HEK293 (cell line): ENCODE measurements around the gene ACTN4.
A peak's percentile ranks its signal among the peaks of the same experiment; 100 is the strongest.

Source experiments
- CTCF ChIA-PET: fragments of 350-600 bp; formaldehyde crosslinking; extraction: SDS; loops from one replicate; lab custom pipeline; 2021; ENCODE audit warnings: antibody characterized with exemption; lab: Yijun Ruan, JAX
- POLR2A ChIA-PET: fragments of 300-600 bp; formaldehyde crosslinking; extraction: SDS; loops from one replicate; lab custom pipeline; 2020; ENCODE audit warnings: antibody characterized with exemption, inconsistent platforms; lab: Yijun Ruan, JAX
- H3K27ac ChIP-seq: fragments of 200-500 bp; sonication (Bioruptor generic); 2 replicates; pipeline ENCODE4 v1.5.1; 2014; ENCODE audit warnings: low read depth, low read length, control low read depth, inconsistent platforms; ENCODE audit errors: extremely low read depth
- H3K36me3 ChIP-seq, 2 experiments: fragments of 200-500 bp in 1 of 2; sonication (Bioruptor generic) in 1 of 2; 1 replicate in 1 of 2; 2 replicates in 1 of 2; pipeline ENCODE4 v1.5.1; 2014 to 2017; ENCODE audit warnings: inconsistent platforms in 2 of 2, low read length in 2 of 2; ENCODE audit not compliant: control insufficient read depth in 2 of 2, insufficient read depth in 1 of 2
- H3K4me1 ChIP-seq: fragments of 200-500 bp; sonication (Bioruptor generic); 2 replicates; pipeline ENCODE4 v1.5.1; 2014; ENCODE audit warnings: mild to moderate bottlenecking, low read length, inconsistent platforms; ENCODE audit not compliant: control insufficient read depth, insufficient read depth
- H3K4me3 ChIP-seq: 2 replicates; pipeline ENCODE4 v1.5.1; 2011; ENCODE audit warnings: low read depth, mild to moderate bottlenecking, control low read depth, low read length, moderate library complexity
- H3K9me3 ChIP-seq: fragments of 200-500 bp; sonication (Bioruptor generic); 2 replicates; pipeline ENCODE4 v1.5.1; 2014; ENCODE audit warnings: low read depth, low read length, inconsistent platforms; ENCODE audit not compliant: control insufficient read depth, insufficient read depth
- GFI1B ChIP-seq: fragments of 450-650 bp; formaldehyde crosslinking; IDR thresholded peaks from 2 replicates; pipeline ENCODE4 v1.5.1; 2016; ENCODE audit warnings: missing biosample characterization, missing genetic modification characterization
- HOXA7 ChIP-seq: sonication (generic); formaldehyde crosslinking; IDR thresholded peaks from 2 replicates; pipeline ENCODE4 v1.8.1; 2022; ENCODE audit warnings: missing genetic modification reagents, borderline replicate concordance
- IKZF3 ChIP-seq: fragments of 450-650 bp; IDR thresholded peaks from 2 replicates; pipeline ENCODE4 v1.5.0; 2018; ENCODE audit warnings: missing biosample characterization, mild to moderate bottlenecking, missing genetic modification characterization, moderate library complexity
- OSR2 ChIP-seq: fragments of 450-650 bp; formaldehyde crosslinking; IDR thresholded peaks from 2 replicates; pipeline ENCODE4 v1.5.1; 2016; ENCODE audit warnings: missing biosample characterization, missing genetic modification characterization
- SP7 ChIP-seq: fragments of 450-650 bp; formaldehyde crosslinking; IDR thresholded peaks from 2 replicates; pipeline ENCODE4 v1.5.1; 2016; ENCODE audit warnings: missing biosample characterization, missing genetic modification characterization
- ZBTB17 ChIP-seq: fragments of 450-650 bp; formaldehyde crosslinking; IDR thresholded peaks from 2 replicates; pipeline ENCODE4 v1.5.1; 2016; ENCODE audit warnings: missing biosample characterization, missing genetic modification characterization
- ZBTB20 ChIP-seq: fragments of 450-650 bp; formaldehyde crosslinking; IDR thresholded peaks from 2 replicates; pipeline ENCODE4 v1.5.1; 2016; ENCODE audit warnings: missing biosample characterization, missing genetic modification characterization
- ZBTB48 ChIP-seq: fragments of 450-650 bp; formaldehyde crosslinking; IDR thresholded peaks from 2 replicates; pipeline ENCODE4 v1.5.1; 2016; ENCODE audit warnings: missing biosample characterization, missing genetic modification characterization
- ZBTB7A ChIP-seq: fragments of 450-650 bp; formaldehyde crosslinking; IDR thresholded peaks from 2 replicates; pipeline ENCODE4 v1.5.1; 2016; ENCODE audit warnings: low read depth, missing biosample characterization, missing genetic modification characterization
- ZNF140 ChIP-seq: fragments of 450-650 bp; formaldehyde crosslinking; IDR thresholded peaks from 2 replicates; pipeline ENCODE4 v1.5.1; 2016; ENCODE audit warnings: missing biosample characterization, missing genetic modification characterization
- ZNF148 ChIP-seq: fragments of 450-650 bp; formaldehyde crosslinking; IDR thresholded peaks from 2 replicates; pipeline ENCODE4 v1.5.0; 2017; ENCODE audit warnings: missing biosample characterization, missing genetic modification characterization, borderline replicate concordance
- ZNF19 ChIP-seq: fragments of 450-650 bp; formaldehyde crosslinking; IDR thresholded peaks from 2 replicates; pipeline ENCODE4; 2016; ENCODE audit warnings: missing biosample characterization, missing genetic modification characterization, low read depth
- ZNF24 ChIP-seq: fragments of 450-650 bp; formaldehyde crosslinking; IDR thresholded peaks from 2 replicates; pipeline ENCODE4 v1.5.1; 2016; ENCODE audit warnings: missing biosample characterization, missing genetic modification characterization
- ZNF510 ChIP-seq: fragments of 450-650 bp; formaldehyde crosslinking; IDR thresholded peaks from 2 replicates; pipeline ENCODE4 v1.5.1; 2018; ENCODE audit warnings: mild to moderate bottlenecking, missing genetic modification characterization, missing biosample characterization; ENCODE audit not compliant: insufficient replicate concordance
- ZNF658 ChIP-seq: fragments of 450-650 bp; formaldehyde crosslinking; IDR thresholded peaks from 2 replicates; pipeline ENCODE4; 2016; ENCODE audit warnings: missing biosample characterization, missing genetic modification characterization
- ZNF664 ChIP-seq: fragments of 450-650 bp; formaldehyde crosslinking; IDR thresholded peaks from 2 replicates; pipeline ENCODE4 v1.5.1; 2016; ENCODE audit warnings: missing biosample characterization, missing genetic modification characterization
- ZNF707 ChIP-seq: fragments of 450-650 bp; formaldehyde crosslinking; IDR thresholded peaks from 2 replicates; pipeline ENCODE4 v1.5.1; 2016; ENCODE audit warnings: missing biosample characterization, missing genetic modification characterization
- ZSCAN5A ChIP-seq: fragments of 450-650 bp; formaldehyde crosslinking; IDR thresholded peaks from 2 replicates; pipeline ENCODE4 v1.5.1; 2016; ENCODE audit warnings: missing biosample characterization, missing genetic modification characterization
- ZXDB ChIP-seq: fragments of 450-650 bp; formaldehyde crosslinking; IDR thresholded peaks from 2 replicates; pipeline ENCODE4 v1.5.1; 2016; ENCODE audit warnings: missing biosample characterization, missing genetic modification characterization
- TF ChIP-seq, protein P1 (sequence below): fragments of 450-650 bp; formaldehyde crosslinking; IDR thresholded peaks from 2 replicates; pipeline ENCODE4 v1.5.1; 2017; ENCODE audit warnings: missing biosample characterization, mild to moderate bottlenecking, missing genetic modification characterization, moderate library complexity
- TF ChIP-seq, protein P2 (sequence below): fragments of 450-650 bp; formaldehyde crosslinking; IDR thresholded peaks from 2 replicates; pipeline ENCODE4 v1.5.1; 2016; ENCODE audit warnings: missing biosample characterization, missing genetic modification characterization

ACTN4 gene

GRCh38 chr19:38670921-38671398 lies 23.5 kb downstream of the ACTN4 start (continued):
- TF ChIP-seq HOXA7 (CRISPR knock-in tag) (no peak), ZNF19 (tag by site-specific recombination) (no peak), ZXDB (0 out of 2 replicates have a peak, but pooled peaks have one; percentile 32), ZBTB17 (tag by site-specific recombination) (peak; percentile 85), ZBTB7A (tag by site-specific recombination) (no peak), IKZF3 (tag by site-specific recombination) (0 out of 2 replicates have a peak, but pooled peaks have one; percentile 23), ZNF664 (tag by site-specific recombination) (no peak), ZBTB48 (peak; percentile 45; the same call in 1 of the 2 replicates), ZNF658 (tag by site-specific recombination) (no peak), OSR2 (tag by site-specific recombination) (peak; percentile 53; the same call in 1 of the 2 replicates), ZNF707 (tag by site-specific recombination) (no peak), ZSCAN5A (tag by site-specific recombination) (no peak), SP7 (peak; percentile 95)

- no peak for TF ChIP-seq ZNF510 (tag by site-specific recombination)
- no peak for TF ChIP-seq ZNF148 (tag by site-specific recombination)
- TF ChIP-seq ZNF140 (tag by site-specific recombination) = no peak
- TF ChIP-seq, protein P1, sequence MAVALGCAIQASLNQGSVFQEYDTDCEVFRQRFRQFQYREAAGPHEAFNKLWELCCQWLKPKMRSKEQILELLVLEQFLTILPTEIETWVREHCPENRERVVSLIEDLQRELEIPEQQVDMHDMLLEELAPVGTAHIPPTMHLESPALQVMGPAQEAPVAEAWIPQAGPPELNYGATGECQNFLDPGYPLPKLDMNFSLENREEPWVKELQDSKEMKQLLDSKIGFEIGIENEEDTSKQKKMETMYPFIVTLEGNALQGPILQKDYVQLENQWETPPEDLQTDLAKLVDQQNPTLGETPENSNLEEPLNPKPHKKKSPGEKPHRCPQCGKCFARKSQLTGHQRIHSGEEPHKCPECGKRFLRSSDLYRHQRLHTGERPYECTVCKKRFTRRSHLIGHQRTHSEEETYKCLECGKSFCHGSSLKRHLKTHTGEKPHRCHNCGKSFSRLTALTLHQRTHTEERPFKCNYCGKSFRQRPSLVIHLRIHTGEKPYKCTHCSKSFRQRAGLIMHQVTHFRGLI = no peak
- TF ChIP-seq, protein P2, sequence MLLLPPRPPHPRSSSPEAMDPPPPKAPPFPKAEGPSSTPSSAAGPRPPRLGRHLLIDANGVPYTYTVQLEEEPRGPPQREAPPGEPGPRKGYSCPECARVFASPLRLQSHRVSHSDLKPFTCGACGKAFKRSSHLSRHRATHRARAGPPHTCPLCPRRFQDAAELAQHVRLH = no peak
- Histone ChIP-seq H3K4me1 (peaks cover 46% of the 10 kb centered on the region), H3K36me3 (peaks cover 0 to 13% of the 10 kb centered on the region in 2 experiments; a peak in 1 of 3 replicates), H3K27ac (peak overlapping the region; percentile 61), H3K9me3 (no peaks in the 10 kb centered on the region), H3K4me3 (no peak overlapping the region)
- CTCF ChIA-PET = interaction anchor here (0.6 to 2.4 kb wide), 3 partner anchors 15 to 284 kb away, joined by 3 to 8 read pairs (median 3); partner anchors contain the start of gene GGN
- POLR2A ChIA-PET = interaction anchor here (1.2 to 10.8 kb wide), 3 partner anchors 9 to 25 kb away, joined by 3 to 122 read pairs (median 4); partner anchors contain the start of gene ACTN4
These were observed 24.2 kb downstream of the ACTN4 start for GRCh38 chr19:38671654-38672053.

DNA sequence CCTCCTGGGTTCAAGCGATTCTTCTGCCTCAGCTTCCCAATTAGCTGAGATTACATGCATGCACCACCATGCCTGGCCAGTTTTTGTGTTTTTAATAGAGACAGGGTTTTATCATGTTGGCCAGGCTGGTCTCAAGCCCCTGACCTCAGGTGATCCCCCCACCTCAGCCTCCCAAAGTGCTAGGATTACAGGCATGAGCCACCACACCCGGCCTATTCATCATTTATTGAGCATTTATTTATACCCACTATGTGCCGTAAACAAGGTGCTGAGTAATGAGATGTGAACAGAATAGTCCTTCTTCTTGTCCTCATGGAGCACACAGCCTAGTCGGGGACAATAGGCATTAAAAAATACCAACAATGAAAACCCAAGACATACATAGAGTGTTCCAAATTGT lies 25.6 kb downstream of the ACTN4 start:
- POLR2A ChIA-PET = interaction anchor here (0.7 kb wide), 1 partner anchor 26 kb away, joined by 5 read pairs; no protein-coding TSS in a partner anchor
- TF ChIP-seq GFI1B (tag by site-specific recombination) (no peak), ZNF664 (tag by site-specific recombination) (peak; percentile 90), ZBTB20 (tag by site-specific recombination) (no peak), ZNF24 (no peak)
- Histone ChIP-seq H3K4me3 (no peak overlapping the region), H3K9me3 (no peaks in the 10 kb centered on the region), H3K27ac (no peak overlapping the region), H3K4me1 (peaks cover 33% of the 10 kb centered on the region), H3K36me3 (peaks cover 4 to 25% of the 10 kb centered on the region in 2 experiments; a peak in 2 of 3 replicates)
- CTCF ChIA-PET = no interaction called here
